Right atrium auricular region (tissue), 2 donors: Measurements from ENCODE around the gene KIN. TPM values are rescaled to one million over a fixed set of nuclear protein-coding genes. Genes with fewer than 3 reads are reported as not detected.

Source experiments
- DNase-seq: peaks from one replicate; pipeline ENCODE4 v3.0.0-alpha.2; 2019; ENCODE audit warnings: low spot score
- H3K27ac ChIP-seq, 2 donors: fragments of 200-600 bp; sonication (generic); 1 replicate in 1 of 2; 2 replicates in 1 of 2; pipeline ENCODE4 v1.5.1; 2016 to 2019
- H3K27me3 ChIP-seq, 2 donors: fragments of 200-600 bp; sonication (generic); one replicate each; pipeline versions ENCODE4 v1.5.1 to v1.6.0; 2017 to 2019
- H3K36me3 ChIP-seq: fragments of 200-600 bp; sonication (generic); one replicate; pipeline ENCODE4 v1.5.1; 2016
- H3K4me1 ChIP-seq, 2 donors: fragments of 200-600 bp; sonication (generic); one replicate each; pipeline versions ENCODE4 v1.5.1 to v1.6.0; 2017 to 2019
- H3K4me3 ChIP-seq, 2 donors: fragments of 200-600 bp; sonication (generic); 1 replicate in 1 of 2; 2 replicates in 1 of 2; pipeline ENCODE4 v1.5.1; 2017 to 2019; ENCODE audit warnings: mild to moderate bottlenecking in 1 of 2, moderate library complexity in 1 of 2
- H3K9me3 ChIP-seq, 2 donors: fragments of 200-600 bp; sonication (generic); one replicate each; pipeline ENCODE4 v1.5.1; 2019
- CTCF ChIP-seq, 2 donors: fragments of 200-600 bp; sonication (generic); IDR thresholded peaks; one replicate each; pipeline ENCODE4 v1.5.1; 2019; ENCODE audit warnings: antibody characterized with exemption in 2 of 2
- total RNA-seq, 2 donors: library from RNA; depleted of rRNA; stranded (reverse); fragments of >200 nt; gene quantifications; one replicate each; pipeline ENCODE4 v1.1.0, GENCODE V29; 2016

The KIN gene
- total RNA-seq, 2 donors from 2014 or later: 3.0 to 5.1 TPM

- TF ChIP-seq CTCF (IDR thresholded peaks at IDR 0.05): no peak
- no peaks in the 10 kb centered on the region for H3K27me3 ChIP-seq
- no peak overlapping the region for H3K4me3 ChIP-seq
- H3K36me3 ChIP-seq: peaks cover 10% of the 10 kb centered on the region
- no peaks in the 10 kb centered on the region for H3K4me1 ChIP-seq
- DNase-seq: no peak
- no peak overlapping the region for H3K27ac ChIP-seq
- H3K9me3 ChIP-seq: no peaks in the 10 kb centered on the region
Measured at GRCh38 chr10:7829289-7829834, 41.6 kb upstream of the KIN start.

GRCh38 chr10:7826971-7827370 is 39.2 kb upstream of the KIN start:
- no peak for TF ChIP-seq CTCF (IDR thresholded peaks at IDR 0.05)
- Histone ChIP-seq H3K9me3 (no peaks in the 10 kb centered on the region), H3K36me3 (peaks cover 12% of the 10 kb centered on the region), H3K4me3 (no peak overlapping the region), H3K4me1 (no peaks in the 10 kb centered on the region), H3K27me3 (no peaks in the 10 kb centered on the region), H3K27ac (peak overlapping the region in 1 of 2 donors; percentile 10)
- DNase-seq: no peak

- no peak overlapping the region for H3K27ac ChIP-seq
- H3K36me3 ChIP-seq: peaks cover 12% of the 10 kb centered on the region
- no peak for DNase-seq
- no peak overlapping the region for H3K4me3 ChIP-seq
- H3K27me3 ChIP-seq: no peaks in the 10 kb centered on the region
- peaks cover 0 to 13% of the 10 kb centered on the region in 2 donors for H3K4me1 ChIP-seq
- H3K9me3 ChIP-seq: no peaks in the 10 kb centered on the region
- no peak for TF ChIP-seq CTCF (IDR thresholded peaks at IDR 0.05)
Measured at GRCh38 chr10:7824251-7824650, 36.5 kb upstream of the KIN start.

- Histone ChIP-seq H3K27me3 (no peaks in the 10 kb centered on the region), H3K36me3 (no peaks in the 10 kb centered on the region), H3K27ac (peak overlapping the region in 1 of 2 donors; percentile 83), H3K4me3 (peak overlapping the region; percentile 83 to 100), H3K4me1 (peaks cover 0 to 22% of the 10 kb centered on the region in 2 donors), H3K9me3 (no peaks in the 10 kb centered on the region)
- peak; percentile 61 for DNase-seq
- peak in 1 of 2 donors; percentile 41 for TF ChIP-seq CTCF (IDR thresholded peaks at IDR 0.05)
Measured at GRCh38 chr10:7819121-7819460, 31.3 kb upstream of the KIN start.

GRCh38 chr10:7818295-7819120 is 30.7 kb upstream of the KIN start, which contains the start of gene TAF3:
TSS of gene TAF3 (plus strand) at chr10:7818505. CDS start at chr10:7818710, 205 bp downstream.
- Histone ChIP-seq H3K27ac (peak within 1 kb of the TSS; percentile 56 to 83), H3K36me3 (no peaks in the 10 kb centered on the region), H3K27me3 (no peaks in the 10 kb centered on the region), H3K4me1 (peaks cover 0 to 22% of the 10 kb centered on the region in 2 donors), H3K9me3 (no peaks in the 10 kb centered on the region), H3K4me3 (peak within 1 kb of the TSS; percentile 83 to 100)
- no peak for TF ChIP-seq CTCF (IDR thresholded peaks at IDR 0.05)
- peak; percentile 91 for DNase-seq
